ENCODE measurements around the gene BNC2. TPM values are rescaled to one million over a fixed set of nuclear protein-coding genes. Genes with fewer than 3 reads are reported as not detected.

The BNC2 gene
- polyA plus RNA-seq, 1 experiment = 17.5 TPM

DNA sequence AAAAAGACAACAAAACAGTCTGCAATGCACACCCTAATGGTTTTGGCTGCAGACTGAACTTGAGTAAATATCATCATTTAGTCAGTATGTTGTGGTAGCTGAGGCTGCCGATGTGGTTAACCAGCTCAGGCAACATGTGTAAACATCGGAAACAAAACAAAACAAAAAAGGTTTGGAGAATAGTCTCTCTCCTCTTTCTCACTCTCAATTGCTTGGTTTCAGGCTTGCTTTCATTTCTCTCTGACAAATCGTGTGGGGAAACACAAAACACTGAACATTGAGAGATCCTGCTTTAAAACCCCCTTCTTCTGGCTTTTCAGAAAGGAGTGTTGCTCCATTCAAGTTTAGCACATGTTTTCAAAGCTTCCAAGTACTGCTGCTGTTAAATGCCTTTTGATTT is 453.3 kb downstream of the BNC2 start:
- TF ChIP-seq, protein P1, sequence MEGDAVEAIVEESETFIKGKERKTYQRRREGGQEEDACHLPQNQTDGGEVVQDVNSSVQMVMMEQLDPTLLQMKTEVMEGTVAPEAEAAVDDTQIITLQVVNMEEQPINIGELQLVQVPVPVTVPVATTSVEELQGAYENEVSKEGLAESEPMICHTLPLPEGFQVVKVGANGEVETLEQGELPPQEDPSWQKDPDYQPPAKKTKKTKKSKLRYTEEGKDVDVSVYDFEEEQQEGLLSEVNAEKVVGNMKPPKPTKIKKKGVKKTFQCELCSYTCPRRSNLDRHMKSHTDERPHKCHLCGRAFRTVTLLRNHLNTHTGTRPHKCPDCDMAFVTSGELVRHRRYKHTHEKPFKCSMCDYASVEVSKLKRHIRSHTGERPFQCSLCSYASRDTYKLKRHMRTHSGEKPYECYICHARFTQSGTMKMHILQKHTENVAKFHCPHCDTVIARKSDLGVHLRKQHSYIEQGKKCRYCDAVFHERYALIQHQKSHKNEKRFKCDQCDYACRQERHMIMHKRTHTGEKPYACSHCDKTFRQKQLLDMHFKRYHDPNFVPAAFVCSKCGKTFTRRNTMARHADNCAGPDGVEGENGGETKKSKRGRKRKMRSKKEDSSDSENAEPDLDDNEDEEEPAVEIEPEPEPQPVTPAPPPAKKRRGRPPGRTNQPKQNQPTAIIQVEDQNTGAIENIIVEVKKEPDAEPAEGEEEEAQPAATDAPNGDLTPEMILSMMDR (IDR thresholded peaks at IDR 0.05; ENCODE audit: insufficient read depth, low read depth, low read length) = no peak
- POLR2A ChIA-PET = no interaction called here
- Histone ChIP-seq H3K4me3 (ENCODE audit: low read depth, low read length) (no peak overlapping the region), H3K36me3 (ENCODE audit: control insufficient read depth, insufficient read depth, low read length) (peaks cover 4% of the 10 kb centered on the region), H3K27me3 (ENCODE audit: control insufficient read depth, insufficient read depth, low read length) (no peaks in the 10 kb centered on the region)
- CTCF ChIA-PET = no interaction called here
- DNase-seq (ENCODE audit: low read depth) = peak; percentile 81

DNA sequence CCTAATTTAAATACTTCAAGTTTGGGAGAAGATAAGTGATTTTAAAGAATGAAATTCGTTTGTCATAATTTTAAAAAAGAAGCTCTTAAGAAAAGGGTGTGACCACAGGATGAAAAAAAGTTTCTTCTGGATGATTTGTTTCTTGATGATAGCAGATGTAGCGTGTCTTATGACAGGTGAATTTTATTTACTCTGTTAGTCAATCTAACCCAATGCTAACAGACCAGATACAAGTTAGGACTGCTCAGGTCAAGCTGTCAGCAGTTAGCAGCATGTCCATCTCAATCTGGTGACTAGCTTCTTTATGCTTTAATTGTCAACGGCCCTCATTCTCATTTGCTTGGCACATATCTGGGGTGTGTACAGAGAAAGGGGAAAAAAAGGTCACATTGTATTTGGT is 456.0 kb downstream of the BNC2 start:
- H3K36me3 ChIP-seq (ENCODE audit: control insufficient read depth, insufficient read depth, low read length) = peaks cover 4% of the 10 kb centered on the region
- ChIA-PET CTCF (interaction anchor here (0.6 kb wide), 1 partner anchor 45 kb away, joined by 3 read pairs; no protein-coding TSS in a partner anchor), POLR2A (interaction anchor here (0.6 kb wide), 2 partner anchors 172 to 212 kb away, joined by 4 to 10 read pairs; no protein-coding TSS in a partner anchor)
- DNase-seq (ENCODE audit: low read depth) = no peak
- H3K27me3 ChIP-seq (ENCODE audit: control insufficient read depth, insufficient read depth, low read length) = no peaks in the 10 kb centered on the region
- TF ChIP-seq, protein P1 (IDR thresholded peaks at IDR 0.05; ENCODE audit: insufficient read depth, low read depth, low read length) = no peak
- no peak overlapping the region for H3K4me3 ChIP-seq (ENCODE audit: low read depth, low read length)

DNA sequence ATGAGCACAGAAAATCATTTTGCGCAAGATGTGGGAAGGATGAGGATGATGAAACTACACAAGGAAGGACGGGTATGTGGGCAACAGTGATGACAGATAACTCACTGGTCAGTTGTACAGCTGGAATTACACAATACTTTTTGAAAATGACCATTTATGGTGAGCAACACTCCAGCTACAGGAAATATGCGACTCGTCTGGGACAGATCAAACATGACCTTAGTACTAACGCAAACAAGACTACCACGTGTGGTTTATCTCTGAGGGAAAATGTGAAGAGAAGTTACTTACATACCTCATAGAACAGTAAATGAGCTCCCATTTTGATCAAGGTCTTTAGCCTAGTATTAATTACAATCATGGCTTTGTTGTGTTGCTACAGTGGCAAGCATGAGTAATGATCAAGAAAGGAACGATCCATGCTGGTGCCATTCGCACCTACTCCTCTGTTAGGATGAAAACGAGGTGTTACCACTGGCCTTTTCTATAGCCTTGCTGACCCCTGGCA is 456.9 kb downstream of the BNC2 start:
- no peaks in the 10 kb centered on the region for H3K36me3 ChIP-seq (ENCODE audit: control insufficient read depth, insufficient read depth, low read length)
- TF ChIP-seq, protein P1 (IDR thresholded peaks at IDR 0.05; ENCODE audit: insufficient read depth, low read depth, low read length) = no peak
- no peak overlapping the region for H3K4me3 ChIP-seq (ENCODE audit: low read depth, low read length)
- CTCF ChIA-PET = interaction anchor here (0.6 kb wide), 1 partner anchor 44 kb away, joined by 3 read pairs; no protein-coding TSS in a partner anchor
- POLR2A ChIA-PET = interaction anchor here (0.5 kb wide), 1 partner anchor 46 kb away, joined by 3 read pairs; no protein-coding TSS in a partner anchor
- peak; percentile 70 for DNase-seq (ENCODE audit: low read depth)
- H3K27me3 ChIP-seq (ENCODE audit: control insufficient read depth, insufficient read depth, low read length) = no peaks in the 10 kb centered on the region

DNA sequence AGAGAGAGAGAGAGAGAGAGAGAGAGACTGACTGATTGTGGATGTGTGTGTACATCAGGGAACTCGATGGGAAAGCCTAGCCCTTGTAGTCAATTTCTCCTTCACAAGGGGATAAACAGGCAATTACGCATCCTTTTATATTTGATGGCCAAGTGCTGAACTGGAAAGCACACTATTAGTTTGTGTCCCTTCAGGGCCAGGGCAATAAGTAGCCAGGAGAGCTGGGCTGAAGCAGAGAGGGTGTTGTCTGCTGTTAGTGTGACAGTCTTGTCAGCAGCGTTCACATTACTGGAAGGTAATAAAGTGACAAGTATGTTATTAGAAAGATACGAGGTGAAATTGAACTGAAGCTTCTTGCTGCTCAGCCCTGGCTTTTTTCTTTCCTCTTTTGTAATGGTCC is 457.7 kb downstream of the BNC2 start:
- POLR2A ChIA-PET = no interaction called here
- no peak for DNase-seq (ENCODE audit: low read depth)
- no peaks in the 10 kb centered on the region for H3K36me3 ChIP-seq (ENCODE audit: control insufficient read depth, insufficient read depth, low read length)
- CTCF ChIA-PET = no interaction called here
- H3K27me3 ChIP-seq (ENCODE audit: control insufficient read depth, insufficient read depth, low read length) = no peaks in the 10 kb centered on the region
- no peak overlapping the region for H3K4me3 ChIP-seq (ENCODE audit: low read depth, low read length)
- TF ChIP-seq, protein P1 (IDR thresholded peaks at IDR 0.05; ENCODE audit: insufficient read depth, low read depth, low read length) = no peak

DNA sequence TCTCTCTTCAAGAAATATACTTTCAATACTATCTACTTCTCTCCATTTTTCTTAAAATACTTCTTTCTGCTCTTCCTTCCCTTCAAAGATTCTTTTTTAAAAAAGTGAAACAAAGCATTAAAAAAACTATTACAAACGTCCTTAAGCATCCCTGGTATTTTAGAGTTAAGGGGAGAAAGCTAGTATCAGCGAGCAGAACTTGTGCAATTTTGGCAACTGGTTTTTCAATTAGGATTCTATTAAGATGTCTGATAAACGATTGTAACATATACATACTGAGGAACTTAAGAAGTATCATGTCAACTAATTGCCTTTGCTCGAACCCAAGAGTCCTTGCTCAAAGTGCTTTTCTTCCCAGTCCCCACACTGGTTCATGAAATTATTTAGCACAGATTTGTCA is 459.2 kb downstream of the BNC2 start:
- no peaks in the 10 kb centered on the region for H3K36me3 ChIP-seq (ENCODE audit: control insufficient read depth, insufficient read depth, low read length)
- H3K27me3 ChIP-seq (ENCODE audit: control insufficient read depth, insufficient read depth, low read length) = no peaks in the 10 kb centered on the region
- H3K4me3 ChIP-seq (ENCODE audit: low read depth, low read length) = no peak overlapping the region
- no peak for DNase-seq (ENCODE audit: low read depth)
- ChIA-PET CTCF (interaction anchor here (0.9 to 1.0 kb wide), 2 partner anchors 102 to 270 kb away, joined by 3 read pairs; no protein-coding TSS in a partner anchor), POLR2A (no interaction called here)
- TF ChIP-seq, protein P1 (IDR thresholded peaks at IDR 0.05; ENCODE audit: insufficient read depth, low read depth, low read length) = no peak
